Tibial nerve (tissue), 4 donors: ENCODE data around the gene OTP.

Source experiments
- EP300 ChIP-seq, 2 donors: sonication (generic); formaldehyde crosslinking; IDR thresholded peaks; one replicate each; pipeline ENCODE4 v1.6.1; 2017; ENCODE audit warnings: antibody characterized with exemption in 2 of 2, mild to moderate bottlenecking in 1 of 2
- POLR2A ChIP-seq, 2 donors: fragments of 450-650 bp; IDR thresholded peaks; one replicate each; pipeline ENCODE4 v1.6.1; 2017; ENCODE audit warnings: antibody characterized with exemption in 2 of 2, mild to moderate bottlenecking in 2 of 2, moderate library complexity in 2 of 2
- TF ChIP-seq, protein P1 (sequence below), 5 experiments: fragments of 200-600 bp in 3 of 5; fragments of 450-650 bp in 2 of 5; sonication (generic) in 3 of 5; IDR thresholded peaks; one replicate each; pipeline ENCODE4 v1.5.1; 2016 to 2019; ENCODE audit warnings: antibody characterized with exemption in 5 of 5, mild to moderate bottlenecking in 3 of 5, moderate library complexity in 2 of 5

DNA sequence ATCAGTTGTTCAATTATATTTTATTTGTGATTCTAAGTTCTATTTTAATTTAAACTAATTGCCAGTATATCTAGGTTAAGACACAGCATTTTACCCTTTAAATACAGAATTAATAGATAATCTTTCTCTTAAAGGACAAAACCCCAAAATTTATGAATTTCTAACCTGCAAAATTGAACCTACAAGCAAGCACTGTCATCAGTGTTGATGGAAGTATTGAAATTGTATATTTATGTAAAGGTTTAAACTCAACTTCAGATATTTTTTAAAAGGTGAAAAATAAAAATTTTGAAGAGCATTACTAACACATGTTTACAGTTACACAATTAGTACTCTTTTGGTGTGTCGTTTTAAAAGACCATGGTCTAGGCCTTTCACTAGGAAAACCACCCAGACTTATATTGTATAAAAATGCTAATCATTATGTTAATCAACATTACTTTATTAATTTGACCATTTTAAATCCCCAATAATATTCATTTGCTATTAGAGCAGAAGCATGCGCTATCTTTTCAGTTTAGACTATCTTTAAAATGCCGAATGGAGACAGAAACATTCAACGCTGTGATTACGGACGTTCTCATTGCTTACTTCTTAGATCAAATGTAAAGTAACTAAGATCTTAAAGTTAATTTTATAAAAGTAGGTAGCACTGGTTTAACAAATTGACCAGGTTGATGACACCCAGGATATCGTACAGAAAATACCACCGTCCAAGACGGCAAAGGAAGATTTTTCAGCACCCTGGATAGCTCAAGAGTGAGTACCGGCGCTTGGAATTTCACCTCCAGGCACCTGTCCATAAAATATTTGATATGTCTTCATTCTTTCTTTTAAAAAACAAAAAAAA lies 3.2 kb downstream of the OTP start:
- TF ChIP-seq POLR2A (IDR thresholded peaks at IDR 0.05) (no peak), EP300 (IDR thresholded peaks at IDR 0.05) (no peak)
- TF ChIP-seq, protein P1, sequence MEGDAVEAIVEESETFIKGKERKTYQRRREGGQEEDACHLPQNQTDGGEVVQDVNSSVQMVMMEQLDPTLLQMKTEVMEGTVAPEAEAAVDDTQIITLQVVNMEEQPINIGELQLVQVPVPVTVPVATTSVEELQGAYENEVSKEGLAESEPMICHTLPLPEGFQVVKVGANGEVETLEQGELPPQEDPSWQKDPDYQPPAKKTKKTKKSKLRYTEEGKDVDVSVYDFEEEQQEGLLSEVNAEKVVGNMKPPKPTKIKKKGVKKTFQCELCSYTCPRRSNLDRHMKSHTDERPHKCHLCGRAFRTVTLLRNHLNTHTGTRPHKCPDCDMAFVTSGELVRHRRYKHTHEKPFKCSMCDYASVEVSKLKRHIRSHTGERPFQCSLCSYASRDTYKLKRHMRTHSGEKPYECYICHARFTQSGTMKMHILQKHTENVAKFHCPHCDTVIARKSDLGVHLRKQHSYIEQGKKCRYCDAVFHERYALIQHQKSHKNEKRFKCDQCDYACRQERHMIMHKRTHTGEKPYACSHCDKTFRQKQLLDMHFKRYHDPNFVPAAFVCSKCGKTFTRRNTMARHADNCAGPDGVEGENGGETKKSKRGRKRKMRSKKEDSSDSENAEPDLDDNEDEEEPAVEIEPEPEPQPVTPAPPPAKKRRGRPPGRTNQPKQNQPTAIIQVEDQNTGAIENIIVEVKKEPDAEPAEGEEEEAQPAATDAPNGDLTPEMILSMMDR (IDR thresholded peaks at IDR 0.05), result no peak
